HG02852 (cell line): ENCODE data around the gene HMGXB3.
"Not testable (repeated sequence)": the region's sequence is repeated elsewhere in the genome, so short reads cannot be mapped to it uniquely, and the experiment has no call there.

Experiments used
- ATAC-seq: cut with Tn5 transposase; IDR thresholded peaks from one replicate; pipeline ENCODE4 v1.9.1; 2021; ENCODE audit warnings: mild to moderate bottlenecking, moderate library complexity; ENCODE audit not compliant: unreplicated experiment

HMGXB3 gene

DNA sequence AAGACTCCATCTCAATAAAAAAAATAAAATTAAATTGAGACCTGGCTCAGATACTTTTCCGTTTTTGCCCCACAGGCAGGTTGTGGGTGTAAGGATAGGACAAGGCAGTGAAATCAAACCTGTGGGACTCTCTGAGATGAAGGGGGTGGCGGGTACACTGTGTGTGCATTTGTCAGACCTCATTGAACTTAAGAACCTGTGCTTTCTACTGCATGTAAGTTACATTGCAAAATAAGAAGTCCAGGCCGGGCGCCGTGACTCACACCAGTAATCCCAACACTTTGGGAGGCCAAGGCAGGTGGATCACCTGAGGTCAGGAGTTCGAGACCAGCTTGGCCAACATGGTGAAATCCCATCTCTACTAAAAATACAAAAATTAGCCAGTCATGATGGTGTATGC is 84.2 kb downstream of the HMGXB3 start:
- ATAC-seq: not testable (repeated sequence)

DNA sequence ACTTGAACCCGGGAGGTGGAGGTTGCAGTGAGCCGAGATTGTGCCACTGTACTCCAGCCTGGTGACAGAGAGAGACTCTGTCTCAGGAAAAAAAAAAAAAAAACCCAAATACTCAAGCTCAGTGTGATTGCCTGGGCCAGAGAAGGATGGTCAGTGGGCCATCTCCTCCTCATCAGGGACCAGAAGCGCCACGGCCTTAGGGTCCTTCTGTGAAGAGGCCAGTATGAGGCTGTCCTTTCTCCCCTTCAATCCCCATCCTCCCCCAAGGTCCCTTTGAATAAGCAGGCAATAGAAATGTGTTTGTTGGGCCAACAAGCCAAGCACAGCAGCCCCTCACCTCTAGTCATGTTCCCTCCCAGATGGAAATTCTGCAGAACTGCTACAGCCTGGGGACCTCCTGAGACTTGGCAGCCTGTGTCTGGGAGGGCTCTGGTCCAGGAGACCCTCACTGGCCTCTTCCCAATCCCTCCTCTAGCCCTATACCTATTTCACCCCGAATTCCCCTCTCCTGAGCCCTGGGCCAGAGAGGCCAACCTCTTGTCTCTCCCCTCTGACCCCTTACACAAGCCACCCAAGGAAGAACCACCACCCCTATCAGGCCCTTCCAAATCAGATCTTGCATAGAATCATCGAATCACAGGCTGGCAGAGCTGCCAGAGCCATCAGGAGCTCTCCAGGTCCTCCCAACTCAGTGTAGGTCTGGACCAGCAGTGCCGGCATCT is 84.8 kb downstream of the HMGXB3 start:
- ATAC-seq: no peak

DNA sequence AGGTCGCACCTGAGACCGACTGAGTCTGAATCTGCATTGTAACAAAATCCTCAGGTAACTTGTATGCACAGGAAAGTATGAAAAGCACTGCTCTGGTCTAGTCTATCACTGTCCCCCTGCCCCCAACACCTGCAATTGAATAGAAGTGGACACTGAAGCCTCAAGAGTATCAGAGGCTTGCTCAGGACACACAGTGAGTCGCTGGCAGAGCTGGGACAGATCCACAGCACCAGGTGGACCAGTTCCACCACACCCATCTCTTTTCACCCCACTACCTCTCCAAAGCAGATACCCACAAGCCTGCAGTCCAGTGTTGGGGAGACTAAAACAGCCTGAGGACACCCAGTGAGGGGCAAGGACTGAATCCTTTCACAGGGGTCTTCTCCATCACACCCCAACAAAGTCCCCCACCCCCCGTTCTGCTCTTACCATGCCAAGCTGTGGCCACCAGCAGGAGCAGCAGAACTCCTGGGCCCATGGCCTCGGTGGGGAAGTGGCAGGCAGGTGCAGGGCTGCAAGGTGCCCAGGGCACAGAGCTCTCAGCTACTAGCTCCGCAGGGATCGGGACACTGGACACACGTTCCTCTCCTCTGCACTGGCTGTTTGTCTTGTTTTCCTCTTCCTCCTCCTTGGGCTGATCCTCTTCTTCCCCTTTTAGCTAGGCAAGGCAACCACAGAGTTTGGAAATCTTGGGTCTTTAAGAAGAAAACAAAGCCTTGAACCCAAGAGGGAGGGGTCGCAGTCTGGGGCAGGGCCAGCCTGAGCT is 85.6 kb downstream of the HMGXB3 start, which contains the start of gene CSF1R:
Gene CSF1R (minus strand): TSS at position 605 of the 766 bp plus-strand sequence. CDS start 127 bp downstream, at position 478.
- ATAC-seq: no peak

DNA sequence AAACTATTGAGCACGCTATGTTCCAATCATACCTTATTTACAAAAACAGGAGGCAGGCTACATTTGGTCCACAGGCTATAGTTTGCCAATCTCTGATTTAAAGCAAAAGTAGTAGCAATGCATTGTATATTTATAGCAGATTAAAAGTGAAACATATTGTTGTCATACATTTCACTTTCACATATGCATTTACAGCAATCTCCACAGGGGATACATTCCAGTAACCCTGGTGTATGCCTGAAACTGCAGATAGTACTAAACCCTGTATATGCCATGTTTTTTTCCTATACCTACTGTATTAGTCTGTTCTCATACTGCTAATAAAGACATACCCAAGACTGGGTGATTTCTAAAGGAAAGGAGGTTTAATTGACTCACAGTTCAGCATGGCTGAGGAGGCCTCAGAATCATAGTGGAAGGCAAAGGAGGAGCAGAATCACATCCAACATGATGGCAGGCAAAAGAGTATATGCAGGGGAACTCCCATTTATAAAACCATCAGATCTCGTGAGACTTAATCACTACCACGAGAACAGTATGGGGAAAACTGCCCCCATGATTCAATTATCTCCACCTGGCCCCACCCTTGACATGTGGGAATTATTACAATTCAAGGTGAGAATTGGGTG is 91.7 kb downstream of the HMGXB3 start:
- ATAC-seq: peak; percentile 71

DNA sequence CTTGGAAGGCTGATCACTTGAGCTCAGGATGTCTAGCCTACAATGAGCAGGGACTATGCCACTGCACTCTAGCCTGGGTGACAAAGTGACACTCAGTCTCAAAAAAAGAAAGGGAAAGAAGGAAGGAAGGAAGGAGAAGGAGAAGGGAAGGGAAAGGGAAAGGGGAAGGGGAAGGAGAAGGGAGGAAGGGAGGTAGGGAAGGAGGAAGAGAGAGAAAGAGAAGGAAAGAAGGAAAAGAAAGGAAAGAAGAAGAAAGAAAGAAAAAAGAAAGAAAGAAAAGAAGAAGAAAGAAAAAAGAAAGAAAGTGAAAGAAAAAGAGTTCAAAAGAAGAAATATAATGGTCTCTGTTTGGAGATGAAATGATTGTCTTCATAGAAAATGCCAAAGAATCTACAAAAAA is 96.6 kb downstream of the HMGXB3 start:
- ATAC-seq: no peak

DNA sequence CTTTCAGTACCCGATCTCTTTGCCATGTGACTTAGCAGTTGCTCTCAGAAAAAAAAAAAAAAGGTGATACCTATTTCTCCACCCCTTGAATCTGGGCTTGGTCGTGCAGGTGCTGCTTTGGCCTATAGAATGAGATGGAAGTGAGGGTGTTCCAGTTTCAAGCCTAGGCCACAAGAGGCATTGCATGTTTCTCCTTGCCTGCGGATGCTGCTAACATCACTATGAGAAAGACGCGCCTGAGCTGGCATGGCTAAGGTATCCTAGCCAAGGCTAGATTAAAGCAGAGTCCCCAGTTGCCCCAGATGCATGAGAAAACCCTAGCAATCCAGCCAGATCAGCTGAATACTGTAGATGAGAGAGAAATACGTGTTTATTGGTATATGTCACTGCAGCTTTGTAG is 100.5 kb downstream of the HMGXB3 start:
- no peak for ATAC-seq
